HepG2 (cell line): Measurements from ENCODE around the gene PDGFB. TPM values are rescaled to one million over a fixed set of nuclear protein-coding genes. Genes with fewer than 3 reads are reported as not detected.

Source experiments
- CCAR2 ChIP-seq: fragments of 200-400 bp; formaldehyde crosslinking; optimal IDR thresholded peaks from 2 replicates; pipeline ENCODE3; 2018; ENCODE audit warnings: low read depth, mild to moderate bottlenecking, low read length, moderate library complexity
- CCDC6 ChIP-seq: sonication (generic); formaldehyde crosslinking; IDR thresholded peaks from 2 replicates; pipeline ENCODE4 v1.8.1; 2022; ENCODE audit warnings: mild to moderate bottlenecking, missing genetic modification reagents, moderate library complexity
- E2F1 ChIP-seq: sonication (generic); formaldehyde crosslinking; IDR thresholded peaks from 2 replicates; pipeline ENCODE4 v1.5.0; 2020; ENCODE audit warnings: missing genetic modification reagents
- GMEB1 ChIP-seq: sonication (generic); formaldehyde crosslinking; IDR thresholded peaks from 2 replicates; pipeline ENCODE4 v1.5.1; 2020; ENCODE audit warnings: missing genetic modification reagents, mild to moderate bottlenecking, borderline replicate concordance
- GTF2F1 ChIP-seq: fragments of 150-350 bp; IDR thresholded peaks from 2 replicates; pipeline ENCODE4 v1.6.1; 2014; ENCODE audit warnings: low read length
- HNF4A ChIP-seq: sonication (generic); formaldehyde crosslinking; IDR thresholded peaks from 2 replicates; pipeline ENCODE4 v1.4.0; 2020; ENCODE audit warnings: missing genetic modification reagents
- KAT2B ChIP-seq: fragments of 150-350 bp; IDR thresholded peaks from 2 replicates; pipeline ENCODE4 v1.6.1; 2014; ENCODE audit warnings: low read depth, low read length, borderline replicate concordance
- KLF12 ChIP-seq: sonication (generic); formaldehyde crosslinking; IDR thresholded peaks from 2 replicates; pipeline ENCODE4 v1.4.0; 2020; ENCODE audit warnings: missing genetic modification reagents, borderline replicate concordance
- PHF20 ChIP-seq: sonication (generic); formaldehyde crosslinking; IDR thresholded peaks from 2 replicates; pipeline ENCODE4 v1.5.0; 2020; ENCODE audit warnings: mild to moderate bottlenecking, missing genetic modification reagents
- PHF5A ChIP-seq: IDR thresholded peaks from one replicate; pipeline ENCODE4 v1.6.1; 2018; ENCODE audit warnings: low read depth, missing genetic modification reagents; ENCODE audit not compliant: unreplicated experiment
- PLRG1 ChIP-seq: fragments of 450-650 bp; conservative IDR thresholded peaks from 2 replicates; pipeline ENCODE4 v1.6.1; 2016
- PRDM15 ChIP-seq: sonication (generic); formaldehyde crosslinking; IDR thresholded peaks from 2 replicates; pipeline ENCODE4 v1.4.0; 2020; ENCODE audit warnings: missing genetic modification reagents
- REST ChIP-seq, 2 experiments: IDR thresholded peaks; 2 replicates each; pipeline ENCODE4 v1.6.1; 2011 to 2012; ENCODE audit warnings: low read length in 2 of 2, borderline replicate concordance in 1 of 2, low read depth in 1 of 2, mild to moderate bottlenecking in 1 of 2, moderate library complexity in 1 of 2
- TEAD2 ChIP-seq: sonication (generic); formaldehyde crosslinking; IDR thresholded peaks from 2 replicates; pipeline ENCODE4 v1.9.0; 2021; ENCODE audit warnings: missing genetic modification reagents
- TGIF2 ChIP-seq: IDR thresholded peaks from 2 replicates; pipeline ENCODE4 v1.6.1; 2016; ENCODE audit warnings: control low read depth, missing compliant biosample characterization
- TOE1 ChIP-seq: sonication (generic); formaldehyde crosslinking; IDR thresholded peaks from 2 replicates; pipeline ENCODE4 v1.4.0; 2020; ENCODE audit warnings: mild to moderate bottlenecking, missing genetic modification reagents
- ZNF335 ChIP-seq: sonication (generic); formaldehyde crosslinking; IDR thresholded peaks from 2 replicates; pipeline ENCODE4 v1.4.0; 2020; ENCODE audit warnings: missing genetic modification reagents
- ZNF431 ChIP-seq: sonication (generic); formaldehyde crosslinking; IDR thresholded peaks from 2 replicates; pipeline ENCODE4 v1.9.0; 2022; ENCODE audit warnings: missing genetic modification reagents, low read depth, mild to moderate bottlenecking, borderline replicate concordance
- ZNF577 ChIP-seq: sonication (generic); formaldehyde crosslinking; IDR thresholded peaks from 2 replicates; pipeline ENCODE4 v1.4.0; 2020; ENCODE audit warnings: mild to moderate bottlenecking, low read depth, missing genetic modification reagents, borderline replicate concordance
- polyA plus RNA-seq, 8 experiments: library from polyadenylated mRNA; depleted of rRNA in 3 of 8; stranded (reverse) in 7 of 8; unstranded in 1 of 8; fragments of >200 nt; fragmentation: Illumina TruSeq in 4 of 8; extraction: Trizol in 4 of 8; gene quantifications; 2 replicates each; pipeline versions ENCODE4 v1.2.1 to v1.2.3, GENCODE V29; 2011 to 2016; ENCODE audit warnings: low read depth in 4 of 8, missing spikeins in 1 of 8, mixed read lengths in 1 of 8; ENCODE audit not compliant: insufficient read depth in 1 of 8
- total RNA-seq, 5 experiments: library from RNA; depleted of rRNA; stranded (reverse); fragments of >200 nt; fragmentation: Illumina TruSeq; extraction: Trizol; gene quantifications; 2 replicates each; pipeline ENCODE4 v1.2.3, GENCODE V29; 2016; ENCODE audit warnings: low read depth in 1 of 5

PDGFB gene
- total and polyA plus RNA-seq, 2 of the 13 experiments (the other 11 are each of a cell fraction or from before 2014, with no cell fraction given) = 1.4 to 10.1 TPM

- TF ChIP-seq GMEB1 (CRISPR knock-in tag) (peak; percentile 56; the same call in 1 of the 2 replicates), CCDC6 (CRISPR knock-in tag) (no peak), PHF5A (CRISPR knock-in tag) (peak; percentile 52), KAT2B (no peak), TOE1 (no peak), HNF4A (peak; percentile 88), ZNF431 (CRISPR knock-in tag) (no peak; the same call in 1 of the 2 replicates), TEAD2 (CRISPR knock-in tag) (no peak), ZNF335 (CRISPR knock-in tag) (0 out of 2 replicates have a peak, but pooled peaks have one; percentile 34), GTF2F1 (no peak), REST (IDR thresholded peaks at IDR 0.05; ENCODE audit: borderline replicate concordance in 1 of 2, low read depth in 1 of 2, low read length in 2 of 2) (0 out of 4 replicates have a peak, but pooled peaks of 1 of the 2 experiments have one; percentile 54), PLRG1 (no peak), KLF12 (CRISPR knock-in tag) (no peak), PHF20 (CRISPR knock-in tag) (no peak), E2F1 (CRISPR knock-in tag) (no peak), TGIF2 (CRISPR knock-in tag) (no peak), ZNF577 (CRISPR knock-in tag) (no peak), CCAR2 (no peak), PRDM15 (CRISPR knock-in tag) (no peak)
These were observed 14.3 kb downstream of the PDGFB start (continued) for GRCh38 chr22:39230261-39231196.
